Measurements from ENCODE around the gene RABIF.
"Not testable (repeated sequence)": the region's sequence is repeated elsewhere in the genome, so short reads cannot be mapped to it uniquely, and the experiment has no call there.

RABIF gene

GRCh38 chr1:202850593-202851362 is 38.2 kb downstream of the RABIF start:
- no peak overlapping the region for H3K4me3 ChIP-seq (ENCODE audit: low read depth in 1 of 2, low read length in 2 of 2)
- H3K9me3 ChIP-seq (ENCODE audit: low read length), result no peaks in the 10 kb centered on the region
- no peaks in the 10 kb centered on the region for H3K27me3 ChIP-seq (ENCODE audit: control insufficient read depth in 1 of 2, insufficient read depth in 2 of 2, low read length in 2 of 2)
- H3K9ac ChIP-seq (ENCODE audit: low read length), result no peak overlapping the region
- H3K36me3 ChIP-seq (ENCODE audit: insufficient read depth, low read length), result no peaks in the 10 kb centered on the region
- no peak overlapping the region for H3K27ac ChIP-seq (ENCODE audit: low read depth, low read length)
- no peaks in the 10 kb centered on the region for H3K4me1 ChIP-seq (ENCODE audit: insufficient read depth, low read length)

- Histone ChIP-seq H3K27me3 (ENCODE audit: control insufficient read depth in 1 of 2, insufficient read depth in 2 of 2, low read length in 2 of 2) (no peaks in the 10 kb centered on the region), H3K9ac (ENCODE audit: low read length) (no peak overlapping the region), H3K36me3 (ENCODE audit: insufficient read depth, low read length) (no peaks in the 10 kb centered on the region), H3K4me1 (ENCODE audit: insufficient read depth, low read length) (no peaks in the 10 kb centered on the region), H3K9me3 (ENCODE audit: low read length) (no peaks in the 10 kb centered on the region), H3K27ac (ENCODE audit: low read depth, low read length) (no peak overlapping the region), H3K4me3 (ENCODE audit: low read depth in 1 of 2, low read length in 2 of 2) (no peak overlapping the region)
Observed at GRCh38 chr1:202848191-202848542, 40.8 kb downstream of the RABIF start.

- no peaks in the 10 kb centered on the region for H3K36me3 ChIP-seq (ENCODE audit: insufficient read depth, low read length)
- no peaks in the 10 kb centered on the region for H3K9me3 ChIP-seq (ENCODE audit: low read length)
- H3K27me3 ChIP-seq (ENCODE audit: control insufficient read depth in 1 of 2, insufficient read depth in 2 of 2, low read length in 2 of 2), result no peaks in the 10 kb centered on the region
- H3K4me1 ChIP-seq (ENCODE audit: insufficient read depth, low read length), result no peaks in the 10 kb centered on the region
- no peak overlapping the region for H3K9ac ChIP-seq (ENCODE audit: low read length)
- H3K4me3 ChIP-seq (ENCODE audit: low read depth in 1 of 2, low read length in 2 of 2), result no peak overlapping the region
- no peak overlapping the region for H3K27ac ChIP-seq (ENCODE audit: low read depth, low read length)
Observed at GRCh38 chr1:202844935-202845334, 44.0 kb downstream of the RABIF start.

GRCh38 chr1:202844259-202844658 is 44.7 kb downstream of the RABIF start:
- Histone ChIP-seq H3K27ac (ENCODE audit: low read depth, low read length) (no peak overlapping the region), H3K9me3 (ENCODE audit: low read length) (no peaks in the 10 kb centered on the region), H3K4me1 (ENCODE audit: insufficient read depth, low read length) (no peaks in the 10 kb centered on the region), H3K36me3 (ENCODE audit: insufficient read depth, low read length) (no peaks in the 10 kb centered on the region), H3K27me3 (ENCODE audit: control insufficient read depth in 1 of 2, insufficient read depth in 2 of 2, low read length in 2 of 2) (no peaks in the 10 kb centered on the region), H3K4me3 (ENCODE audit: low read depth in 1 of 2, low read length in 2 of 2) (no peak overlapping the region), H3K9ac (ENCODE audit: low read length) (no peak overlapping the region)

GRCh38 chr1:202843081-202843480 is 45.9 kb downstream of the RABIF start:
- Histone ChIP-seq H3K27me3 (ENCODE audit: control insufficient read depth in 1 of 2, insufficient read depth in 2 of 2, low read length in 2 of 2) (no peaks in the 10 kb centered on the region), H3K4me1 (ENCODE audit: insufficient read depth, low read length) (no peaks in the 10 kb centered on the region), H3K27ac (ENCODE audit: low read depth, low read length) (no peak overlapping the region), H3K9me3 (ENCODE audit: low read length) (no peaks in the 10 kb centered on the region), H3K4me3 (ENCODE audit: low read depth in 1 of 2, low read length in 2 of 2) (no peak overlapping the region), H3K9ac (ENCODE audit: low read length) (no peak overlapping the region), H3K36me3 (ENCODE audit: insufficient read depth, low read length) (no peaks in the 10 kb centered on the region)

- Histone ChIP-seq H3K9me3 (ENCODE audit: low read length) (no peaks in the 10 kb centered on the region), H3K36me3 (ENCODE audit: insufficient read depth, low read length) (no peaks in the 10 kb centered on the region), H3K4me3 (ENCODE audit: low read depth in 1 of 2, low read length in 2 of 2) (no peak overlapping the region), H3K9ac (ENCODE audit: low read length) (no peak overlapping the region), H3K27ac (ENCODE audit: low read depth, low read length) (no peak overlapping the region), H3K27me3 (ENCODE audit: control insufficient read depth in 1 of 2, insufficient read depth in 2 of 2, low read length in 2 of 2) (no peaks in the 10 kb centered on the region), H3K4me1 (ENCODE audit: insufficient read depth, low read length) (no peaks in the 10 kb centered on the region)
Observed at GRCh38 chr1:202837746-202838262, 51.1 kb downstream of the RABIF start.

- H3K27ac ChIP-seq (ENCODE audit: low read depth, low read length), result no peak overlapping the region
- no peaks in the 10 kb centered on the region for H3K36me3 ChIP-seq (ENCODE audit: insufficient read depth, low read length)
- H3K9me3 ChIP-seq (ENCODE audit: low read length), result no peaks in the 10 kb centered on the region
- H3K4me1 ChIP-seq (ENCODE audit: insufficient read depth, low read length), result no peaks in the 10 kb centered on the region
- no peak overlapping the region for H3K9ac ChIP-seq (ENCODE audit: low read length)
- H3K27me3 ChIP-seq (ENCODE audit: control insufficient read depth in 1 of 2, insufficient read depth in 2 of 2, low read length in 2 of 2), result no peaks in the 10 kb centered on the region
- no peak overlapping the region for H3K4me3 ChIP-seq (ENCODE audit: low read depth in 1 of 2, low read length in 2 of 2)
Observed at GRCh38 chr1:202836623-202837403, 52.1 kb downstream of the RABIF start.

- no peaks in the 10 kb centered on the region for H3K36me3 ChIP-seq (ENCODE audit: insufficient read depth, low read length)
- no peaks in the 10 kb centered on the region for H3K27me3 ChIP-seq (ENCODE audit: control insufficient read depth in 1 of 2, insufficient read depth in 2 of 2, low read length in 2 of 2)
- H3K9ac ChIP-seq (ENCODE audit: low read length), result no peak overlapping the region
- H3K4me1 ChIP-seq (ENCODE audit: insufficient read depth, low read length), result no peaks in the 10 kb centered on the region
- no peak overlapping the region for H3K27ac ChIP-seq (ENCODE audit: low read depth, low read length)
- no peak overlapping the region for H3K4me3 ChIP-seq (ENCODE audit: low read depth in 1 of 2, low read length in 2 of 2)
- no peaks in the 10 kb centered on the region for H3K9me3 ChIP-seq (ENCODE audit: low read length)
Observed at GRCh38 chr1:202835548-202836072, 53.3 kb downstream of the RABIF start.

- Histone ChIP-seq H3K9me3 (ENCODE audit: low read length) (no peaks in the 10 kb centered on the region), H3K36me3 (ENCODE audit: insufficient read depth, low read length) (no peaks in the 10 kb centered on the region), H3K4me1 (ENCODE audit: insufficient read depth, low read length) (no peaks in the 10 kb centered on the region), H3K27me3 (ENCODE audit: control insufficient read depth in 1 of 2, insufficient read depth in 2 of 2, low read length in 2 of 2) (no peaks in the 10 kb centered on the region), H3K27ac (ENCODE audit: low read depth, low read length) (no peak overlapping the region), H3K9ac (ENCODE audit: low read length) (no peak overlapping the region), H3K4me3 (ENCODE audit: low read depth in 1 of 2, low read length in 2 of 2) (no peak overlapping the region)
Observed at GRCh38 chr1:202834771-202835547, 54.0 kb downstream of the RABIF start.

- H3K9ac ChIP-seq (ENCODE audit: low read length), result no peak overlapping the region
- no peaks in the 10 kb centered on the region for H3K36me3 ChIP-seq (ENCODE audit: insufficient read depth, low read length)
- no peaks in the 10 kb centered on the region for H3K4me1 ChIP-seq (ENCODE audit: insufficient read depth, low read length)
- no peak overlapping the region for H3K27ac ChIP-seq (ENCODE audit: low read depth, low read length)
- H3K9me3 ChIP-seq (ENCODE audit: low read length), result no peaks in the 10 kb centered on the region
- no peak overlapping the region for H3K4me3 ChIP-seq (ENCODE audit: low read depth in 1 of 2, low read length in 2 of 2)
- no peaks in the 10 kb centered on the region for H3K27me3 ChIP-seq (ENCODE audit: control insufficient read depth in 1 of 2, insufficient read depth in 2 of 2, low read length in 2 of 2)
Observed at GRCh38 chr1:202831906-202832305, 57.0 kb downstream of the RABIF start.

GRCh38 chr1:202829223-202829622 is 59.7 kb downstream of the RABIF start:
- not testable (repeated sequence) for H3K9ac ChIP-seq (ENCODE audit: low read length); H3K36me3 ChIP-seq (ENCODE audit: insufficient read depth, low read length); H3K4me3 ChIP-seq (ENCODE audit: low read depth in 1 of 2, low read length in 2 of 2); H3K27ac ChIP-seq (ENCODE audit: low read depth, low read length); H3K4me1 ChIP-seq (ENCODE audit: insufficient read depth, low read length); H3K9me3 ChIP-seq (ENCODE audit: low read length); H3K27me3 ChIP-seq (ENCODE audit: control insufficient read depth in 1 of 2, insufficient read depth in 2 of 2, low read length in 2 of 2)

Measured in muscle layer of colon (tissue), 2 donors.